NOMO-1 (cell line): ENCODE results near the gene PRELP.
"Not testable (repeated sequence)": the region's sequence is repeated elsewhere in the genome, so short reads cannot be mapped to it uniquely, and the experiment has no call there.

Source experiments
- DNase-seq, 2 experiments: peaks; one replicate each; lab custom pipeline; 2025; ENCODE audit not compliant: unreplicated experiment in 2 of 2; lab: John Stamatoyannopoulos, UW

The PRELP gene

GRCh38 chr1:203475012-203475981 lies at the start of gene PRELP:
PRELP (plus strand) TSS chr1:203475806; CDS start chr1:203483185, 7,379 bp downstream.
- DNase-seq: no peak

GRCh38 chr1:203426366-203426765 lies 49.2 kb upstream of the PRELP start:
- no peak for DNase-seq

- no peak for DNase-seq
These were observed 48.7 kb upstream of the PRELP start for GRCh38 chr1:203426870-203427269.

GRCh38 chr1:203427451-203427850 lies 48.2 kb upstream of the PRELP start:
- no peak for DNase-seq

GRCh38 chr1:203428981-203429599 lies 46.5 kb upstream of the PRELP start:
- no peak for DNase-seq

GRCh38 chr1:203435615-203436014 lies 40.0 kb upstream of the PRELP start:
- no peak for DNase-seq

GRCh38 chr1:203437696-203438315 lies 37.8 kb upstream of the PRELP start:
- no peak for DNase-seq

GRCh38 chr1:203439131-203439730 lies 36.4 kb upstream of the PRELP start:
- DNase-seq: peak in 1 of 2 experiments; percentile 1

- DNase-seq: no peak
These were observed 34.8 kb upstream of the PRELP start for GRCh38 chr1:203440771-203441170.

- no peak for DNase-seq
These were observed 33.8 kb upstream of the PRELP start for GRCh38 chr1:203441766-203442165.

GRCh38 chr1:203442821-203443220 lies 32.8 kb upstream of the PRELP start:
- DNase-seq: no peak

- DNase-seq: no peak
These were observed 32.3 kb upstream of the PRELP start for GRCh38 chr1:203443296-203443695.

GRCh38 chr1:203444171-203444576 lies 31.4 kb upstream of the PRELP start:
- DNase-seq: no peak

GRCh38 chr1:203447151-203447550 lies 28.5 kb upstream of the PRELP start:
- peak; percentile 8 to 13 for DNase-seq

GRCh38 chr1:203447598-203447997 lies 28.0 kb upstream of the PRELP start:
- not testable (repeated sequence) for DNase-seq

- DNase-seq: no peak
These were observed 27.0 kb upstream of the PRELP start for GRCh38 chr1:203448521-203449061.

GRCh38 chr1:203450001-203450400 lies 25.6 kb upstream of the PRELP start:
- DNase-seq: no peak

GRCh38 chr1:203450479-203451149 lies 25.0 kb upstream of the PRELP start:
- DNase-seq: no peak

- DNase-seq: no peak
These were observed 23.5 kb upstream of the PRELP start for GRCh38 chr1:203451836-203452784.
